ENCODE results near the gene CFAP161.
"Not testable (repeated sequence)": the region's sequence is repeated elsewhere in the genome, so short reads cannot be mapped to it uniquely, and the experiment has no call there.

Gene CFAP161

DNA sequence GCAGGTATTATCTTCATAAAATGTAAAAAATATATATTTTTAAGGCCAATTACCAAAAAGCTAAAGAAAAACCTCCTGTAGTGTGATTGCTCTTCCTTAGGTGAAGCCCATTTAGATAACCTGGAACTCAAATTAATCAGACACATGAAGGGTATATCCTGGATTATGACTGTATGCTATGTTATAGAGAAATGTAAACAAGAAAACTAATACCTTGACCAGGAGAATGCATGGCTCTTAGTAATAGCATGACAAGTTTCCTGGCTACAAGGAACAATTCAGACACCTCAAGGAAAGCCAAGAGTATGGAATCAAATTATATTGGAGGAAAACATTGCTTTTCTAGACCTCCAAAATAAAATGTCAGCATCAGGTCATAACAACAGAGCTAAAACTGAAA is 14.0 kb upstream of the CFAP161 start:
- TF ChIP-seq, protein P1, sequence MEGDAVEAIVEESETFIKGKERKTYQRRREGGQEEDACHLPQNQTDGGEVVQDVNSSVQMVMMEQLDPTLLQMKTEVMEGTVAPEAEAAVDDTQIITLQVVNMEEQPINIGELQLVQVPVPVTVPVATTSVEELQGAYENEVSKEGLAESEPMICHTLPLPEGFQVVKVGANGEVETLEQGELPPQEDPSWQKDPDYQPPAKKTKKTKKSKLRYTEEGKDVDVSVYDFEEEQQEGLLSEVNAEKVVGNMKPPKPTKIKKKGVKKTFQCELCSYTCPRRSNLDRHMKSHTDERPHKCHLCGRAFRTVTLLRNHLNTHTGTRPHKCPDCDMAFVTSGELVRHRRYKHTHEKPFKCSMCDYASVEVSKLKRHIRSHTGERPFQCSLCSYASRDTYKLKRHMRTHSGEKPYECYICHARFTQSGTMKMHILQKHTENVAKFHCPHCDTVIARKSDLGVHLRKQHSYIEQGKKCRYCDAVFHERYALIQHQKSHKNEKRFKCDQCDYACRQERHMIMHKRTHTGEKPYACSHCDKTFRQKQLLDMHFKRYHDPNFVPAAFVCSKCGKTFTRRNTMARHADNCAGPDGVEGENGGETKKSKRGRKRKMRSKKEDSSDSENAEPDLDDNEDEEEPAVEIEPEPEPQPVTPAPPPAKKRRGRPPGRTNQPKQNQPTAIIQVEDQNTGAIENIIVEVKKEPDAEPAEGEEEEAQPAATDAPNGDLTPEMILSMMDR (IDR thresholded peaks at IDR 0.05; ENCODE audit: low read depth, low read length): no peak
- DNase-seq (ENCODE audit: low read depth in 2 of 2): no peak

GRCh38 chr15:81126892-81127291 is 7.2 kb upstream of the CFAP161 start:
- DNase-seq (ENCODE audit: low read depth in 2 of 2): no peak
- TF ChIP-seq, protein P1 (IDR thresholded peaks at IDR 0.05; ENCODE audit: low read depth, low read length): no peak
- no peak overlapping the region for H3K4me3 ChIP-seq (replicated peaks in 1 of 2; ENCODE audit: low read depth in 2 of 2, low read length in 2 of 2)

More for the DNA sequence above, 14.0 kb upstream of the CFAP161 start:
- no peak overlapping the region for H3K4me3 ChIP-seq (replicated peaks in 1 of 2; ENCODE audit: low read depth in 2 of 2, low read length in 2 of 2)

DNA sequence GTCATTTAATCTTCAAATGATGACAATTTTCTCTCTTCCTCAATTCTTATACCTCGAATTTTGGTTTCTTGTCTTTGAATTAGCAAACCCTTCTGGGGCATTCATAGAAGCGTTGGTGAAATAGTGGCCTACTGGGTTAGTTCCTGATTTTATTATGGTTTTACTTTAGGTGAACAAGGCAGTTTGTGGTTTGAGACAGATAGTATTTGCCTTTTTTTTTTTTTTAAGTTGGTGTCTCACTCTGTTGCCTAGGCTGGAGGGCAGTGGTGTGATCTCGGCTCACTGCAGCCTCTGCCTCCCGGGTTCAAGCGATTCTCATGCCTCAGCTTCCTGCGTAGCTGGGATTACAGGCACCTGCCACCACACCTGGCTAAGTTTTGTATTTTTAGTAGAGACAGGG is 7.4 kb downstream of the CFAP161 start:
- not testable (repeated sequence) for DNase-seq (ENCODE audit: low read depth in 2 of 2); H3K4me3 ChIP-seq (replicated peaks in 1 of 2; ENCODE audit: low read depth in 2 of 2, low read length in 2 of 2)

DNA sequence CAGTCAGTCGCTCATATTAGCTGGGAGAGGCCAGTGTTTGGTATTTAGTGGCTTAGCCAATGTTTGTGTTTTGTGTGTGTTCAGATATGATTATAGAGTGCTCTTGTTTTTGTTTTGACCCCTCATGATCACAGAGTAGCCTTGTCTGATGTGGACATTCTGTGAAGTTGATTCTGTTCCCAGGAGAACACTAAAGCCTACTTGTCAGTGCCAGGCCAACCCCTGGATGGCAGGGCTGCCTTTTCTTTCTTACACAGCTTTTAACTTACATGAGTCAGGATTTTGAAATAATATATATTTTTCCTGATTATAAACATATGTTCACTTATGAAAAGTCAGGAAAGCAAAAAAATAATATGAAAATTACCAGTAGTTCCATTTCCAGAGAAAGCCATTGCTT is 11.9 kb downstream of the CFAP161 start:
- TF ChIP-seq, protein P1 (IDR thresholded peaks at IDR 0.05; ENCODE audit: low read depth, low read length): no peak
- H3K4me3 ChIP-seq (replicated peaks in 1 of 2; ENCODE audit: low read depth in 2 of 2, low read length in 2 of 2): no peak overlapping the region
- DNase-seq (ENCODE audit: low read depth in 2 of 2): peak; percentile 19 to 29

- TF ChIP-seq, protein P1 (IDR thresholded peaks at IDR 0.05; ENCODE audit: low read depth, low read length): no peak
- no peak for DNase-seq (ENCODE audit: low read depth in 2 of 2)
Observed at GRCh38 chr15:81146466-81146865, 12.4 kb downstream of the CFAP161 start.

DNA sequence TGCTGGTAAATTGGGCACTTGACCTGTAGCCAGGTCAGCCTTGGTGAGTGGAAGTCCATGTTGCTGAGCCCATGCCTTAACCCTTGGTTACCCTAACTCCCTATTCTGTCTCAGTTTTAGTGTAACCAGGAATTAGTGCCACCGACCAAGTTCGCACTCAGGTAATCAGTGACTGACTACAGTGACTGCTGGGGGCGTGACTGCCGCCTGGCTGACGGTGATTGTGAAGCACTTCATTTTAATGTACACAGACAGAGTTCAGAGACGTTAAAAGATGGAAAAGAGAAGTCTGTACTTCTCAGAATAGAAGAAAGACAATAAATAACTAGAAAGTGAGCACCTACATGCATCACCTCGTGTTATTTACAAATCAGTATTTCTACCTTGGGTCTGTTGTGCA is 17.3 kb downstream of the CFAP161 start:
- no peak for DNase-seq (ENCODE audit: low read depth in 2 of 2)
- TF ChIP-seq, protein P1 (IDR thresholded peaks at IDR 0.05; ENCODE audit: low read depth, low read length): no peak
- H3K4me3 ChIP-seq (replicated peaks in 1 of 2; ENCODE audit: low read depth in 2 of 2, low read length in 2 of 2): no peak overlapping the region

More at GRCh38 chr15:81146466-81146865, 12.4 kb downstream of the CFAP161 start:
- H3K4me3 ChIP-seq (replicated peaks in 1 of 2; ENCODE audit: low read depth in 2 of 2, low read length in 2 of 2): no peak overlapping the region

GRCh38 chr15:81152339-81152738 is 18.3 kb downstream of the CFAP161 start:
- DNase-seq (ENCODE audit: low read depth in 2 of 2): no peak
- TF ChIP-seq, protein P1 (IDR thresholded peaks at IDR 0.05; ENCODE audit: low read depth, low read length): no peak

More at GRCh38 chr15:81152339-81152738, 18.3 kb downstream of the CFAP161 start:
- H3K4me3 ChIP-seq (replicated peaks in 1 of 2; ENCODE audit: low read depth in 2 of 2, low read length in 2 of 2): no peak overlapping the region

All from cardiac fibroblast (primary cell).